GM18517 (cell line): ENCODE data around the gene GYPB.
"Not testable (repeated sequence)": the region's sequence is repeated elsewhere in the genome, so short reads cannot be mapped to it uniquely, and the experiment has no call there.

Experiments
- ATAC-seq: cut with Tn5 transposase; IDR thresholded peaks from one replicate; pipeline ENCODE4 v1.9.1; 2021; ENCODE audit warnings: mild to moderate bottlenecking, moderate library complexity; ENCODE audit not compliant: unreplicated experiment

Gene GYPB

DNA sequence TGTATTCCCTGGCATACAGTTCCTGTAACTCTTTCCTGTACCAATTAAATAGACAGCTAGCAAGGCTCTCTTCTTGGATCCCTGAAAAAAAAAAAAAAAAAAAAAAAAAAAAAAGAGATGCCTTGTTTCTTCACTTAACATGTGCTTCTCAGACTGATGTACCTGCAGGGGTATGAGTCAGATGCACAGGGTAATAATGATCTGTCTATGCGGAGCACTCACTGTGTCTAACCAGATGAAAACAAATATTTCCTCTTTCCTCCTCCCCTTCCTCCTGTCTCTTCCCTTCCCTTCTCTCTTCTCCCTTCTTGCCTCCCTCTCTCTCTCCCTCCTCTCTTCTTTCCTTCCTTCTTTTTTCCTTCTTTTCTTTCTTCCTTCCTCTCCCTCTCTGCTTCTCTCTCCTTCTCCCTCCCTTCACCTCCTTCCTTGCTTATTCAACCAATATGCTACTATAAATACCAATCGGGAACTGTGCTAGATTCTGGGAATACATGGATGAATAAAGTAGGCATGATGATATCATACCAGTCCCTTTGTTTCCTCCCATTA, 3.0 kb downstream of the GYPB start:
- ATAC-seq, result not testable (repeated sequence)

DNA sequence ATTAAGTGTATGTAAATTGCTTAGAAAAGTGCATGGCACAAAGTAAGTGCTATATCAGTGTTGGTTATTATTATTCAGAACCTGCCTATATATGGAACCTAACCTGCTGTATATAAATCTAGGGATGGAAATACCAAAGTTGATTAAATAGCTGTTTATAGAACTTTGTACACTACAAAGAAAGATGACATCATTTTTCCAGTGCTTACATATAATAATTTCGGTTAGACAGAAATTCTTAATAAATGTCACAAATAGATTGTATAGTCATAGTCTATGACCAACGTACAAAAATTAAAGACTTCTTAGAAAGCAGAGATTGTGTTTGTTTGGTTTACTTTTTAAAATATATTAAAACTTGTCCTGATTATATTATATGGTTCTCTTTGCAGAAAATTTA, 4.4 kb downstream of the GYPB start:
- no peak for ATAC-seq

DNA sequence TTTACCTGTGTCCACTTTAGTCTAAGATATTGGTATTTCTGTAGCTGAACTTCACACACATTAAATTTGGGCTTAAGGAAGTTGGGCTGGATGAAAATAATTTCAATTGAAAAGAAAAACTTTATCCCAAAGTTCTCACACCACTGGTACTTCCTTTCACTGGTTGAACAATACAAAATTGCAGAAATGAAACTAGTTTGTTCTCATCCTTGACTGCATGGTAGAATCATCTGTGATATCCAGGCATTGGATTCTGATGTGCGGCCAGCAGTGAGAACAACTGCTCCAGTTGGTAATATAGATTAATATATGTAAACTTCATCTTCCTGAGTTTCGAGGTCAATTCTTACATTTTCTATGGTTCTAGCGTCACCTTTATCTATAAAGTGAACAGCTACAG, 10.6 kb downstream of the GYPB start:
- not testable (repeated sequence) for ATAC-seq

DNA sequence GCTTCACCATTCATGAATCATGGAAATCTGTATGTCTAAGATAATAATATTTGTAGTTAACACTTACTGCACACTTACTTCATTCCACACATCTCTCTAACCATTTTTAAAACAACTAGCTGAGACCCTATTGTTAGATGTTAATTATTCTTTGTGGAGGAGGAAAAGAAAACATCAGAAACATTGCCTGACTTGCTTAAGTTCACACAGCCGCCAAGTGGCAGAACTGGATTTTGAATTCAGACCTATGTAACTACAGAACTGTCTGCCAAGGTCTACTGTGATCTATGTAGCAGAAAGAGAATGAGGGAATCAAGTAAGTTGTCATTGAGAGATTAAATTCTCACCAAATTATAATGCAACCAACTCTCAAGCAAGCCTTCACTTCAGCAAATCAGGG, 11.2 kb downstream of the GYPB start:
- ATAC-seq, result not testable (repeated sequence)

DNA sequence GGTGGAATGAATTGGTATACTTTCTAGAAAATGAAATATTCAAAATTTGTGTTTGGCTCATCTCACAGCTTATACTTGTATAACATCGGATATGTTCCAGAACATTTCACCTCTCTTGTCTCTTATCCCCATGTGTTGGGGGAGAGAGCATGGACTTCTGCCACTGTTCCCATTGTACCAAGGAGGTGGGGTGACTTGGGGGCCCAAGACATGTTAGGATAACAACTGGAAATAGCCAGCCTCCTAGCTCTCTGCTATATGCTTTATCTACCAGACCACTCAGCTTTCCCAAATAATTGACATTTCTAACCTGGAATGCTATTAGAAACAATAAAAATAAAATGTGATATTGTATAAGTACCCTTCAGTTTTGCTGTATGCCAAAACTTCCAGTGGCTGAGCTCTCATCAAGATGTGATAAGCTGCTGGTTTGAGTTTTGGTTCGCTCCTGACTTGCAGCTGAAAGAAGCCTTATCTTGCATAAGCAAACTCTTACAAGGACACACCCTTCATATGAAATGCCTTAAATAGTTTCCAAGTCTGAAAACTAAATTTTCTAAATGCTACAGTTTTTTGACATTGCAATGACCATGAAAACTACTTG, 12.9 kb downstream of the GYPB start:
- ATAC-seq, result not testable (repeated sequence)

DNA sequence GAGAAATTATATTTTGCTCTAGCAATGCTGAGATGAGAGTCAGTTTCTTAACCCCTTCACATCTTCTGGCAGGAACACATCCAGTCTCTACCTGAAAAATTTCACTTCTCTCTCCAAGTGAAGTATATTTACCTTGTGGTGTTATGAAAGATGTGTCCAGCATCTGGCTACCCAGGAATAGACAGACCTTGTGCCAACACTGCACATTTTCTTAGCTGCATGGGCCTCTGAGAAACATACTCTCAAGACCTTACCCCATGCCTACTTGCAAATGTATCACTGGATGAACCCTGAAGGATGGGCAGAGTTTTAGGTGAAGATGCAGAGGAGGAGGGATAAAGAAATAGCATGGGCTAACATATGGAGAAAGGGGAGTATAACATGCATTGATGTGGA, 13.6 kb downstream of the GYPB start:
- ATAC-seq, result not testable (repeated sequence)

DNA sequence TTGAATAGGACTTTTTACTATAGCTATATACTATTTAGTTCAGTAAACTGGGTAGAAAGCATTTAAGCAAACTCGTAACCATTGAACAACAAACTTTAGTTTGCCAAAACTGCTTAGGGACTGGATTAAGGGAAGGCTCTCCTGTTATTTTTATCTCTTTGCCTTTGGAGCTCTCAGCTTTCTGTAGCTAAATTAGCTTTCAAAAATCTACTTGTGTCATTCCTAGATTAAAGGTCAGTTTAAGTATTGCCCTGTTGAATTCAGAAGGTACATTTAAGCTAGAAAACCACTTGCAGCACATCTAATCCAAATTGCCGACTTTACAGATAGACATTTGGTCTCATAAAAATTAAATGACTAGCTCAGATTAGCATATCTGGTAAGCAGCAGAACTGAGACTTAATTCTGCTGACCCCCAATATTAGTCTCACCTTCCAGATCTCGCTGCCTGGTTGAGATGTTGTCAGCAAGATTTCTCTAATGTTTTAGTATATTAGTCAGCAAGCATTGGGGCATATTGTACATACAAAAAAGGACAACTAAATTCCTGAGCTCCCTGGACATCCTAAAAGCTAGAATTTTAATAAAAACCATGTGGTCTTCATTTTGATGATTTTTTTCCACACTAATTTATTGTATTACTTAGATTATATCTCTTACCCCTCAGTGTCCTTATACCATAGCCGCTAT, 14.2 kb downstream of the GYPB start:
- ATAC-seq, result not testable (repeated sequence)

DNA sequence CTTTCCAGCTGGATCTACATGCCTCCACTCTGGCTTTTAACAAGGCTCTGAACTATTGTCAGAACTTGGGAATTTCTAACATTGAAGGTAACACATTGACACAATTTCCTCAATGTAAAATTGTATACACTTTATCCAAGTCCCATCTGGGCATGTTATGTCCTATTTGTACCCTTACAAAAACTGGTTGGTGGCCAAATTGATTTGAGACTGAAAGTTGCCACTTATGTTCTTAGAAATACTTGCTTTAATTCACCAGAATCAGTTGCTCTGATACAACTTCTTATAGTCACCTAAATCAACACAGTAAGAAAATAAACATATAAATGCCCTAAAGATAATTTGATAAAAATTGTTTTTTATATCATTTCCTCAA, 15.3 kb downstream of the GYPB start:
- ATAC-seq, result not testable (repeated sequence)

DNA sequence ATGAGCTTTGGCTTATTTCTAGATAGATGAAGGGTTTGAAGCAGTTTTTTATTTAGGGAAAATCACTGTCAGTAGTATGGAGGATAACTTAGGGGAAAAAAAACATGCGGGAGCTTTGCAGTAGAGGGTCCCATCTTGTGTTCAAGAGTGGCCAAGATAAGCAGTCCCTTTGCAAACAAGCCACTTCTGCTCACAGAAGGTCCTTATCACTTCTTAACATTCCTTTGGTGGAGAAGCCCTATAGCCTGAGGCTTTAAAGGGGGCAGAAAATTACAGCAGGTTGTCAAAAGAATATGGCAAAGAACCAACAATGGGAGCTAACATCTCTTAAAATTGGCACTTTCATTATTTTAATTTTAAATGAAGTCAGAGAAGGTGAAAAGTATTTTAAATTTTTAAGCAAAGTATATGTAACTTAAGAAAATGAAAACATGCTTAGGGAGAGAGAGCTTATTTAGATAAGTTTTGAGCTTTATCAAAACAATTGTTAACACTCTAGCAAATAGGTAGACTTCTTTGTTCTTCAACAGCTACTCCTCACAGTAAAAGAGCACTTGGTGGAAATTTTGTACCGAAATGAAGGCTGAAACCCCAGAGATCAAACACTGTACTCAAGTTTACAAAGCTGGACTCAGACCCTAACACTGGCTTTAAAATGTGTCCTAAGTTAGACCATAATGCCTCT, 15.8 kb downstream of the GYPB start:
- not testable (repeated sequence) for ATAC-seq

DNA sequence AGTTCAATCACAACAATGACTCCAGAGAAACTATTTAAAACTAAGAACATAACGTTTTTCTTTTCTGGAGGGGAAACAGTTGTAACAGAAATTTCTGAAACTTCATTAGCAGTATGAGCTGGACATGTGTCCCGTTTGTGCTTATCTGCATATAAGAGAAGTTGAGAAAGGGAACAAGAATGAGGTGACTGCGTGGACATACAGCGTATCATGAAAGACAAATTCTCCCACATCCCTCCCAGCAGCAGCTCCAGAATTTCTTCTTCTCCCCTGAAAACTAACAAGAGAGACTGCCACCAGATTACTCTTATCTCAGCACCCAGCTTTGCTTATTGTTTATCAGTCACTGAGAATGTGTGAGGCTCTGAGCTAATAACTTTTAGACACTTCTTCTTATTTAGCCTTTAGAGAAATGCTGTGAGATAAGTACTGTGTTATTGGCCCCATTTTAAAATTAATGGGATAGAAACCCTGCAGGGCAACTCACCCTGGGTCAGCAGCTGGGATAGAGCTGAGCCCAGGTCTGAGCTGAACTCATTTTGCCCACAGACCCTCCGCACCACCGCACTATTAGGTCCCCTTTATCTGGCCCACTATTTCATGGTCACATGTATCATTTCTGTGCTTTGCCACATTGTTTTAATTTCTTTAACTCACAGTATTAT, 18.7 kb downstream of the GYPB start:
- not testable (repeated sequence) for ATAC-seq

DNA sequence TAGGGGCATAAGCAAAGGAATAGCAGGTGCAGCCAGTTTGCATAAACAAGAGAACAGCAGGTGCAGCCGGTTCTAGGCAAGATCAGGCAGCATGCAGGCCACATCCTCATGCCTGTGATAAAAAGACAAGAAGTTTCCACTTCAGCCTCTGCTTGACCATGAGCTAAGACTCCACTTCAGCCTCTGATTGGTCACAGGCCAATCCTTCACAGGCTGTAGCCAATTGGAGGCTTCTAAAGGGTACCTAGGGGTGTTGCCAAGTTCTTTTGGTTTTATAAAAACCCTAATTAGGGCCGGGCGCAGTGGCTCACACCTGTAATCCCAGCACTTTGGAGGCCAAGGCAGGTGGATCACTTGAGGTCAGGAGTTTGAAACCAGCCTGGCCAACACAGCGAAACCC, 23.0 kb downstream of the GYPB start:
- ATAC-seq, result not testable (repeated sequence)

DNA sequence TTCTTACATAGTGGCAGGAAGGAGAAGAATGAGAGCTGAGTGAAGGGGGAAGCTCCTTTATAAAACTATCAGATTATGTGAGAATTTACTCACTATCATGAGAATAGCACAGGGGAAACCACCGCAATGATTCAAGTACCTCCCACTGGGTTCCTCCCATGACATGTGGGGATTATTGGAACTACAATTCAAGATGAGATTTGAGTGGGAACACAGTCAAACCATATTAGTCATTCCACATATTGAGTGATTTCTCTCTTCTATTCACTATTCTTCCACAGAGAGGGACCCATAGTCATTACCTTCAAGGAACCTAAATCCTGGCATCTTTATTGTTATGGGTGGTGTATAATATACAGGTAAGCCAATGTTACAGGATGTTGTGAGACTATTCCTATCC, 27.4 kb downstream of the GYPB start:
- not testable (repeated sequence) for ATAC-seq

DNA sequence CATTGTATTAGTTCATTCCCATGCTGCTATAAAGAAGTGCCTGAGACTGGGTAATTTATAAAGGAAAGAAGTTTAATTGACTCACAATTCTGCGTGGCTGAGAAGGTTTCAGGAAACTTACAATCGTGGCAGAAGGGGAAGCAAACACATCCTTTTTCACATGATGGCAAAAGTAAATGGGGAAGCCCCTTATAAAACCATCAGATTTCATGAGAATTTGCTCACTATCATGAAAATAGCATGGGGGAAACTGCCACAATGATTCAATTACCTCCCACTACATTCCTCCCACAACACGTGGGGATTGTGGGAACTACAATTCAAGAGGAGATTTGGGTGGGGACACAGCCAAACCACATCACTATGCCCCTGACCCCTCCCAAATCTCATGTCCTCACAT, 28.5 kb downstream of the GYPB start:
- not testable (repeated sequence) for ATAC-seq

DNA sequence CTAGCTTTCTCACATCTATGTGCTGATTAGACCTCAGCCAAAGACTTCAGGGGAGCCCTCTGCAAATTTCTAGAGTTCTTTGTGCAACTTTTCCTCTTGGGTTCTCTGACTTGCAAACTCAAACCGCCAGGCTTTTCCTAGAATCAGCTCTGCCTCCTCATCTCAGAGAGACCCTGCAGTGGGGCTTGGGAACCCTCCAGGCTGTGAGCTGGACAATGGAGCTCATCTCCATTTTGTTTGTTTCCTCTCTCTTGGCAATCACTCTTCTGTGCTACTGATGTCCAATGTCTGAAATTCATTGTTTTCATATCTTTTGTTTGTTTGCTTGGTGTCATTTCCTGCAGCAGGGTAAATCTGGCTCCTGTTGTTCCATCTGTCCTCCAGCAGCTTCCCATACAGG, 33.0 kb downstream of the GYPB start:
- no peak for ATAC-seq

DNA sequence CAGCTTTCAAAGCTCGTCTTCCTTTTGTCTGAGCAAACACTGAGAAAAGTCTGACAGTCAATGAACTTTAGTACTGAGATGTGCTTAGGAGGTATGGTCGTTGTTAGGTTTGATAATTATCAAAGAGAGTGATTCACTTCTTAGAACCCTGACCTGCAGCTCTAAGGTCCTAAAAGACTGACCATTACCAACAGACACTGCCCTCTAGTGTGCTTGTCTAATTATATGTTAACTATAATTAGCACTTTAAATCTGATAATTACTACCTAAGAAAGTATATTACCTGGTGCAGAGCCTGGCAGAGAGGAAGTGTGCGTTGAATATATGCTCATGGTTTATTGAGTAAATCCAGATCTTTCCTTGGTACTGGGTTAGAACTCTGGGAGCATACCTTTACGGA, 38.4 kb downstream of the GYPB start:
- ATAC-seq, result not testable (repeated sequence)

DNA sequence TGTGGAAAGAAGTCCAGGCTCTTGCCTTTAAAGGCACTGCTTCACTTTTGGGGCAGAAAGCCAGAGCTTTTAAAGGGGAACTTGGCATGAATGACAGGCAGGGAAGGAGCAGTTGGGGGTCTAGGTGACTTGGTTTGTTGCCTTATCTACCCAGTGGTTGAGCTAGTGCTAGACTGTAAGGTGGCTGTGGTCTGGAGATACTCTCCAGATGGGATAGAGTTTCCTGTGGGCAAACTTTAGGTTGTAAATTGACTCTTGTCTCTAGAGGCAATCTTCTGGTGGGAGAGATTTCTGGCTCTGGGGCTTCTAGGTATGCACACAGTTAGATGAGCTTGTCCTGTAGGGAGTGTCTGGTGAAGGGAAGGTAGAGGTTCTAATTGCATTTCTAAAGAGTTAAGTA, 43.7 kb downstream of the GYPB start:
- ATAC-seq, result not testable (repeated sequence)

DNA sequence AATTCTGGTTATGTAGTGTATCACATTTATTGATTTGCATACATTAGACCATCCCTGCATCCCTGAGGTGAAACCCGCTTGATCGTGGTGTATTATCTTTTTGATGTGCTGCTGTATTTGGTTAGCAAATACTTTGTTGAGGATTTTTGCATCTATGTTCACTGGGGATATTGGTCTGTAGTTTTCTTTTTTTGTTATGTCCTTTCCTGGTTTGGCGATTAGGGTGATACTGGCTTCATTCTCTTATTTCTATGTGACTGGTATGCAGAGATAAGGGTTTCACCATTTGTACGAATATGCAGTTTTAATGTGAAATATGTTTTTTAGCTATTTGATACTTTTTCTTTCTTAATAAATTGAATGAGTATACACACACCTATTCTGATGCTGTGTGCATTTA, 45.2 kb downstream of the GYPB start:
- not testable (repeated sequence) for ATAC-seq

DNA sequence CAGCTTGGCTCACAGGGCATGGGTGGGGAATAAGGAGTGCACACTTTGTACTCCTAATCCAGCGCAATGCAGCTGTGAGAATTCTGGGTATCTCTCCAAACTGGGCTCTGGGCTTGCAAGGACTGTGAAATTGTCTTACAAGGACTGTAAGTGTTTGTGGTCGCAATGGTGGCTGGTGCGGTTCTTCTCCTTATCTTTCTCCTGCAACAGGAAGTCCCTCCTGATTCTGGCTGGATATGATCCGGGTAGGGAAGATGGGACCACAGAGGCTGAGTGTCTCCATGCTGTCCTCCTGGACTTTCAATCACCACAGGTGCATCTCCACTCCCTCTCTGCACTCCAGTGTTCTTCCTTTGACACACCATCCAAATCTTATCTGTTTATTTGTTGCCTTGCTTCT, 58.1 kb downstream of the GYPB start:
- no peak for ATAC-seq

DNA sequence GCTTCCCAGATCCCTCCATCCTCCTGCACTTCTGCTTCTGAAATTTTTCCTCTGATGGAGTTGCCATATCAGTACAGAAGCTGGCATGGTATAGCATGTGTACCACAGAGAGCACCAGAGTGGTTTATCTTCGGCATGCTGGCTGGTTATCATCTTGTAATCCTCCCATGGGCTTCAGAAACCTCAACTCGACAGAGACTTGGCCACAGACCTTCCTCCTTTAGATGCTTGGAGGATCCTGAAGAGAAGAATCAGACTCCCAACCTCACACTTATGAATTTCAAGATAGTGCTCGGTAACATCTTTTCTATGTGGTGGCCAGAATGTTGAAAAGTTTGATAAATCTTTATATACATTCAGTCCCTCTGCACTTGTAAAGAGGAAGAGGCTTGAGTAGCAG, 63.9 kb downstream of the GYPB start:
- not testable (repeated sequence) for ATAC-seq

DNA sequence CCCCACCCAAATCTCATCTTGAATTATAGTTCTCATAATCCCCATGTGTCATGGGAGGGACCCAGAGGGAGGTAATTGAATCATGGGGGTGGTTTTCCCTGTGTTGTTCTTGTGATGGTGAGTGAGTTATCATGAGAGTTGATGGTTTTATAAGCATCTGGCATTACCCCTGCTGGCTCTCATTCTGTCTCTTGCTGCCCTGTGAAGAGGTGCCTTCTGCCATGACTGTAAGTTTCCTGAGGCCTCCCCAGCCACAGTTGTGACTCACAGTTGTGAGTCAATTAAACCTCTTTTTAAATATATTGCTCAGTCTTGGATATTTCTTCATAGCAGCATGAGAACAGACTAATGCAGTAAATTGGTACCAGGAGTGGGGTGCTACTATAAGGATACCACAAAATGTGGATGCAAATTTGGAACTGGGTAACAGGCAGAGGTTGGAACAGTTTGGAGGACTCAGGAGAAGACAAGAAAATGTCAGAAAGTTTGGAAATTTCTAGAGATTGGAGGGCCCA, 67.7 kb downstream of the GYPB start:
- ATAC-seq, result not testable (repeated sequence)

DNA sequence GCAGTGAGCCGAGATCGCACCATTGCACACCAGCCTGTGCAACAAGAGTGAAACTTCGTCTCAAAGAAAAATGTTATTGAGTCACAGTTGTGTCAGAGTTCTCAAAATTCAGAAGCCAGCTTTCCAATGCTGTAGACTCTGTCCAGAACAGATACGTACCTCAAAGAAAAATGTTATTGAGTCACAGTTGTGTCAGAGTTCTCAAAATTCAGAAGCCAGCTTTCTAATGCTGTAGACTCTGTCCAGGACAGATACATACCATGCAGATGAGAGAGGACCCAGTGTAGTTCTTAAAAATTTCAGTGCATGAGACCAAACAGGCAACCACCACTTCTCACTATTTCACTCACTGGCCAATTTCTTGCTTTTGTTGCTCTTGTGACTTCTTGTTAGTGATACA, 68.2 kb downstream of the GYPB start:
- ATAC-seq, result not testable (repeated sequence)
